Ovary (tissue), 3 donors: ENCODE results near the gene EVL.
"Not testable (repeated sequence)": the region's sequence is repeated elsewhere in the genome, so short reads cannot be mapped to it uniquely, and the experiment has no call there.

Experiments
- EP300 ChIP-seq: sonication (generic); formaldehyde crosslinking; IDR thresholded peaks from one replicate; pipeline ENCODE4 v1.6.1; 2017; ENCODE audit warnings: antibody characterized with exemption
- POLR2A ChIP-seq: fragments of 450-650 bp; IDR thresholded peaks from one replicate; pipeline ENCODE4 v1.6.1; 2017; ENCODE audit warnings: antibody characterized with exemption, mild to moderate bottlenecking, moderate library complexity
- TF ChIP-seq, protein P1 (sequence below), 3 donors: fragments of 450-650 bp in 2 of 3; fragments of 200-600 bp in 1 of 3; IDR thresholded peaks; one replicate each; pipeline versions ENCODE4 v1.5.1 to v1.8.0; 2016 to 2022; ENCODE audit warnings: antibody characterized with exemption in 3 of 3, mild to moderate bottlenecking in 1 of 3
- donor health status: DM: no; HTN: no; CAD: no.

- TF ChIP-seq, protein P1, sequence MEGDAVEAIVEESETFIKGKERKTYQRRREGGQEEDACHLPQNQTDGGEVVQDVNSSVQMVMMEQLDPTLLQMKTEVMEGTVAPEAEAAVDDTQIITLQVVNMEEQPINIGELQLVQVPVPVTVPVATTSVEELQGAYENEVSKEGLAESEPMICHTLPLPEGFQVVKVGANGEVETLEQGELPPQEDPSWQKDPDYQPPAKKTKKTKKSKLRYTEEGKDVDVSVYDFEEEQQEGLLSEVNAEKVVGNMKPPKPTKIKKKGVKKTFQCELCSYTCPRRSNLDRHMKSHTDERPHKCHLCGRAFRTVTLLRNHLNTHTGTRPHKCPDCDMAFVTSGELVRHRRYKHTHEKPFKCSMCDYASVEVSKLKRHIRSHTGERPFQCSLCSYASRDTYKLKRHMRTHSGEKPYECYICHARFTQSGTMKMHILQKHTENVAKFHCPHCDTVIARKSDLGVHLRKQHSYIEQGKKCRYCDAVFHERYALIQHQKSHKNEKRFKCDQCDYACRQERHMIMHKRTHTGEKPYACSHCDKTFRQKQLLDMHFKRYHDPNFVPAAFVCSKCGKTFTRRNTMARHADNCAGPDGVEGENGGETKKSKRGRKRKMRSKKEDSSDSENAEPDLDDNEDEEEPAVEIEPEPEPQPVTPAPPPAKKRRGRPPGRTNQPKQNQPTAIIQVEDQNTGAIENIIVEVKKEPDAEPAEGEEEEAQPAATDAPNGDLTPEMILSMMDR (IDR thresholded peaks at IDR 0.05): not testable (repeated sequence)
- not testable (repeated sequence) for TF ChIP-seq EP300, POLR2A
Observed at GRCh38 chr14:100180671-100181070, 115.4 kb downstream of the EVL start.
